HEK293 (cell line): Measurements from ENCODE around the gene ACVR1.
"Not testable (repeated sequence)": the region's sequence is repeated elsewhere in the genome, so short reads cannot be mapped to it uniquely, and the experiment has no call there.

Experiments used
- CTCF ChIA-PET: fragments of 350-600 bp; formaldehyde crosslinking; extraction: SDS; loops from one replicate; lab custom pipeline; 2021; ENCODE audit warnings: antibody characterized with exemption; lab: Yijun Ruan, JAX
- POLR2A ChIA-PET: fragments of 300-600 bp; formaldehyde crosslinking; extraction: SDS; loops from one replicate; lab custom pipeline; 2020; ENCODE audit warnings: antibody characterized with exemption, inconsistent platforms; lab: Yijun Ruan, JAX
- H3K27ac ChIP-seq: fragments of 200-500 bp; sonication (Bioruptor generic); 2 replicates; pipeline ENCODE4 v1.5.1; 2014; ENCODE audit warnings: low read depth, low read length, control low read depth, inconsistent platforms; ENCODE audit errors: extremely low read depth
- H3K36me3 ChIP-seq, 2 experiments: fragments of 200-500 bp in 1 of 2; sonication (Bioruptor generic) in 1 of 2; 1 replicate in 1 of 2; 2 replicates in 1 of 2; pipeline ENCODE4 v1.5.1; 2014 to 2017; ENCODE audit warnings: inconsistent platforms in 2 of 2, low read length in 2 of 2; ENCODE audit not compliant: control insufficient read depth in 2 of 2, insufficient read depth in 1 of 2
- H3K4me1 ChIP-seq: fragments of 200-500 bp; sonication (Bioruptor generic); 2 replicates; pipeline ENCODE4 v1.5.1; 2014; ENCODE audit warnings: mild to moderate bottlenecking, low read length, inconsistent platforms; ENCODE audit not compliant: control insufficient read depth, insufficient read depth
- H3K4me3 ChIP-seq: 2 replicates; pipeline ENCODE4 v1.5.1; 2011; ENCODE audit warnings: low read depth, mild to moderate bottlenecking, control low read depth, low read length, moderate library complexity
- H3K9me3 ChIP-seq: fragments of 200-500 bp; sonication (Bioruptor generic); 2 replicates; pipeline ENCODE4 v1.5.1; 2014; ENCODE audit warnings: low read depth, low read length, inconsistent platforms; ENCODE audit not compliant: control insufficient read depth, insufficient read depth
- GFI1B ChIP-seq: fragments of 450-650 bp; formaldehyde crosslinking; IDR thresholded peaks from 2 replicates; pipeline ENCODE4 v1.5.1; 2016; ENCODE audit warnings: missing biosample characterization, missing genetic modification characterization
- GLI4 ChIP-seq: fragments of 450-650 bp; formaldehyde crosslinking; IDR thresholded peaks from 2 replicates; pipeline ENCODE4 v1.5.1; 2016; ENCODE audit warnings: missing biosample characterization, missing genetic modification characterization
- INSM2 ChIP-seq: fragments of 450-650 bp; formaldehyde crosslinking; IDR thresholded peaks from 2 replicates; pipeline ENCODE4 v1.5.1; 2016; ENCODE audit warnings: missing biosample characterization, missing genetic modification characterization
- KLF16 ChIP-seq: fragments of 450-650 bp; formaldehyde crosslinking; IDR thresholded peaks from 2 replicates; pipeline ENCODE4 v1.5.1; 2017; ENCODE audit warnings: missing biosample characterization, missing genetic modification characterization
- MZF1 ChIP-seq: fragments of 450-650 bp; formaldehyde crosslinking; IDR thresholded peaks from 2 replicates; pipeline ENCODE4 v1.5.1; 2017; ENCODE audit warnings: missing biosample characterization, missing genetic modification characterization, borderline replicate concordance
- PATZ1 ChIP-seq: fragments of 450-650 bp; formaldehyde crosslinking; IDR thresholded peaks from 2 replicates; pipeline ENCODE4 v1.5.1; 2016; ENCODE audit warnings: missing biosample characterization, missing genetic modification characterization
- PRDM1 ChIP-seq: fragments of 450-650 bp; formaldehyde crosslinking; IDR thresholded peaks from 2 replicates; pipeline ENCODE4; 2016; ENCODE audit warnings: missing biosample characterization, missing genetic modification characterization
- RBAK ChIP-seq: fragments of 450-650 bp; formaldehyde crosslinking; IDR thresholded peaks from 2 replicates; pipeline ENCODE4 v1.5.1; 2016; ENCODE audit warnings: missing biosample characterization, missing genetic modification characterization
- REPIN1 ChIP-seq: fragments of 450-650 bp; formaldehyde crosslinking; IDR thresholded peaks from 2 replicates; pipeline ENCODE4 v1.5.1; 2017; ENCODE audit warnings: missing biosample characterization, missing genetic modification characterization, low read depth
- SP3 ChIP-seq: fragments of 450-650 bp; formaldehyde crosslinking; IDR thresholded peaks from 2 replicates; pipeline ENCODE4 v1.5.1; 2016; ENCODE audit warnings: missing biosample characterization, missing genetic modification characterization
- ZBTB49 ChIP-seq: fragments of 450-650 bp; formaldehyde crosslinking; IDR thresholded peaks from 2 replicates; pipeline ENCODE4 v1.5.1; 2016; ENCODE audit warnings: missing biosample characterization, missing genetic modification characterization, low read depth
- ZNF211 ChIP-seq: fragments of 450-650 bp; formaldehyde crosslinking; IDR thresholded peaks from 2 replicates; pipeline ENCODE4 v1.5.1; 2016; ENCODE audit warnings: low read depth, missing biosample characterization, missing genetic modification characterization
- ZNF248 ChIP-seq: fragments of 450-650 bp; formaldehyde crosslinking; IDR thresholded peaks from 2 replicates; pipeline ENCODE4 v1.5.1; 2017; ENCODE audit warnings: missing biosample characterization, missing genetic modification characterization
- ZNF366 ChIP-seq: fragments of 450-650 bp; formaldehyde crosslinking; conservative IDR thresholded peaks from 2 replicates; pipeline ENCODE4 v1.5.1; 2016; ENCODE audit warnings: missing biosample characterization, missing genetic modification characterization
- ZNF391 ChIP-seq: fragments of 450-650 bp; formaldehyde crosslinking; IDR thresholded peaks from 2 replicates; pipeline ENCODE4 v1.5.1; 2016; ENCODE audit warnings: low read depth, missing biosample characterization, missing genetic modification characterization, borderline replicate concordance
- ZNF416 ChIP-seq: fragments of 450-650 bp; formaldehyde crosslinking; IDR thresholded peaks from 2 replicates; pipeline ENCODE4 v1.5.1; 2016; ENCODE audit warnings: missing biosample characterization, missing genetic modification characterization
- ZNF530 ChIP-seq: fragments of 450-650 bp; formaldehyde crosslinking; IDR thresholded peaks from 2 replicates; pipeline ENCODE4 v1.5.1; 2016; ENCODE audit warnings: low read depth, missing biosample characterization, missing genetic modification characterization
- ZNF600 ChIP-seq: fragments of 450-650 bp; formaldehyde crosslinking; IDR thresholded peaks from 2 replicates; pipeline ENCODE4 v1.5.1; 2016; ENCODE audit warnings: missing biosample characterization, missing genetic modification characterization
- ZNF610 ChIP-seq: fragments of 450-650 bp; formaldehyde crosslinking; IDR thresholded peaks from 2 replicates; pipeline ENCODE4 v1.5.1; 2016; ENCODE audit warnings: missing biosample characterization, missing genetic modification characterization, borderline replicate concordance
- ZNF776 ChIP-seq: fragments of 450-650 bp; formaldehyde crosslinking; IDR thresholded peaks from 2 replicates; pipeline ENCODE4 v1.5.0; 2017; ENCODE audit warnings: missing biosample characterization, missing genetic modification characterization, borderline replicate concordance
- ZXDB ChIP-seq: fragments of 450-650 bp; formaldehyde crosslinking; IDR thresholded peaks from 2 replicates; pipeline ENCODE4 v1.5.1; 2016; ENCODE audit warnings: missing biosample characterization, missing genetic modification characterization

ACVR1 gene

GRCh38 chr2:157827377-157827776, 48.8 kb downstream of the ACVR1 start:
- Histone ChIP-seq H3K9me3 (no peaks in the 10 kb centered on the region), H3K36me3 (no peaks in the 10 kb centered on the region), H3K4me3 (no peak overlapping the region), H3K4me1 (peaks cover 5% of the 10 kb centered on the region), H3K27ac (no peak overlapping the region)
- TF ChIP-seq ZNF248 (no peak), INSM2 (tag by site-specific recombination) (no peak), KLF16 (tag by site-specific recombination) (no peak), PATZ1 (tag by site-specific recombination) (no peak), ZBTB49 (tag by site-specific recombination) (no peak), ZNF610 (no peak), GFI1B (tag by site-specific recombination) (no peak), REPIN1 (tag by site-specific recombination) (no peak), RBAK (tag by site-specific recombination) (no peak), MZF1 (tag by site-specific recombination) (no peak), ZNF391 (tag by site-specific recombination) (no peak), SP3 (tag by site-specific recombination) (no peak), GLI4 (tag by site-specific recombination) (no peak), ZNF416 (tag by site-specific recombination) (no peak), ZNF776 (tag by site-specific recombination) (no peak), ZNF600 (tag by site-specific recombination) (no peak), ZXDB (tag by site-specific recombination) (no peak), ZNF211 (tag by site-specific recombination) (no peak)
- CTCF ChIA-PET: interaction anchor here (0.7 kb wide), 1 partner anchor 35 kb away, joined by 3 read pairs; no protein-coding TSS in a partner anchor
- POLR2A ChIA-PET: no interaction called here

GRCh38 chr2:157826644-157827043, 49.5 kb downstream of the ACVR1 start:
- H3K27ac ChIP-seq, H3K9me3 ChIP-seq, H3K4me1 ChIP-seq, CTCF ChIA-PET, H3K36me3 ChIP-seq, POLR2A ChIA-PET, H3K4me3 ChIP-seq: not testable (repeated sequence)
- TF ChIP-seq ZNF366 (tag by site-specific recombination): peak; percentile 65
- TF ChIP-seq PRDM1: peak; percentile 100
- peak; percentile 86; the same call in 1 of the 2 replicates for TF ChIP-seq ZNF530
